Right atrium auricular region (tissue), 2 donors: Measurements from ENCODE around the gene EVI5L. TPM values are rescaled to one million over a fixed set of nuclear protein-coding genes. Genes with fewer than 3 reads are reported as not detected.
"Not testable (repeated sequence)": the region's sequence is repeated elsewhere in the genome, so short reads cannot be mapped to it uniquely, and the experiment has no call there.

ENCODE experiments used
- DNase-seq: peaks from one replicate; pipeline ENCODE4 v3.0.0-alpha.2; 2019; ENCODE audit warnings: low spot score
- H3K27ac ChIP-seq, 2 donors: fragments of 200-600 bp; sonication (generic); 1 replicate in 1 of 2; 2 replicates in 1 of 2; pipeline ENCODE4 v1.5.1; 2016 to 2019
- H3K27me3 ChIP-seq, 2 donors: fragments of 200-600 bp; sonication (generic); one replicate each; pipeline versions ENCODE4 v1.5.1 to v1.6.0; 2017 to 2019
- H3K36me3 ChIP-seq: fragments of 200-600 bp; sonication (generic); one replicate; pipeline ENCODE4 v1.5.1; 2016
- H3K4me1 ChIP-seq, 2 donors: fragments of 200-600 bp; sonication (generic); one replicate each; pipeline versions ENCODE4 v1.5.1 to v1.6.0; 2017 to 2019
- H3K4me3 ChIP-seq, 2 donors: fragments of 200-600 bp; sonication (generic); 1 replicate in 1 of 2; 2 replicates in 1 of 2; pipeline ENCODE4 v1.5.1; 2017 to 2019; ENCODE audit warnings: mild to moderate bottlenecking in 1 of 2, moderate library complexity in 1 of 2
- H3K9me3 ChIP-seq, 2 donors: fragments of 200-600 bp; sonication (generic); one replicate each; pipeline ENCODE4 v1.5.1; 2019
- total RNA-seq, 2 donors: library from RNA; depleted of rRNA; stranded (reverse); fragments of >200 nt; gene quantifications; one replicate each; pipeline ENCODE4 v1.1.0, GENCODE V29; 2016
- TF ChIP-seq, protein P1 (sequence below), 2 donors: fragments of 200-600 bp; sonication (generic); IDR thresholded peaks; one replicate each; pipeline ENCODE4 v1.5.1; 2019; ENCODE audit warnings: antibody characterized with exemption in 2 of 2

The EVI5L gene
- total RNA-seq, 2 donors from 2014 or later: 14.2 to 17.4 TPM

DNA sequence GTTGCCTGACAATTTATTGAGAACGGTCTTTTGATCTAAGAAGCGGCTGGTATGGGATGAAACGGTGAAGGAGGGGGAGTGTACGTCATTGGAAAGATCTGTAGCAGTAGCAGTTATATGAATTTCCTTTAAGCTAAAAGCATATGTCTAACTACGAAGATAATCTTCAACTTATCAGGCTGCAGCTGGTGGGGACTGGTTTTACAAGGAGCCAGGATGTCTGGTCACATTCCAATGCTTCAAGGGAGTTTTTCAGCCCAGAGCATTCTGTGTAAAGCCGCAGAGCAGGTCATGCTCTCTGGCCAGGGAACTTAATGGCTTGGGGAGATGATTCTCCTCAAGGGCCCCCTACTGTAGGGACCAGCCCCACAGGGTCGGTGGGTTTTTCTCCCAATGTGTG lies 37.7 kb upstream of the EVI5L start:
- Histone ChIP-seq H3K27me3 (peaks cover 11 to 18% of the 10 kb centered on the region in 2 donors), H3K4me3 (no peak overlapping the region), H3K9me3 (no peaks in the 10 kb centered on the region), H3K27ac (no peak overlapping the region), H3K4me1 (peaks cover 0 to 10% of the 10 kb centered on the region in 2 donors), H3K36me3 (no peaks in the 10 kb centered on the region)
- DNase-seq: no peak
- TF ChIP-seq, protein P1, sequence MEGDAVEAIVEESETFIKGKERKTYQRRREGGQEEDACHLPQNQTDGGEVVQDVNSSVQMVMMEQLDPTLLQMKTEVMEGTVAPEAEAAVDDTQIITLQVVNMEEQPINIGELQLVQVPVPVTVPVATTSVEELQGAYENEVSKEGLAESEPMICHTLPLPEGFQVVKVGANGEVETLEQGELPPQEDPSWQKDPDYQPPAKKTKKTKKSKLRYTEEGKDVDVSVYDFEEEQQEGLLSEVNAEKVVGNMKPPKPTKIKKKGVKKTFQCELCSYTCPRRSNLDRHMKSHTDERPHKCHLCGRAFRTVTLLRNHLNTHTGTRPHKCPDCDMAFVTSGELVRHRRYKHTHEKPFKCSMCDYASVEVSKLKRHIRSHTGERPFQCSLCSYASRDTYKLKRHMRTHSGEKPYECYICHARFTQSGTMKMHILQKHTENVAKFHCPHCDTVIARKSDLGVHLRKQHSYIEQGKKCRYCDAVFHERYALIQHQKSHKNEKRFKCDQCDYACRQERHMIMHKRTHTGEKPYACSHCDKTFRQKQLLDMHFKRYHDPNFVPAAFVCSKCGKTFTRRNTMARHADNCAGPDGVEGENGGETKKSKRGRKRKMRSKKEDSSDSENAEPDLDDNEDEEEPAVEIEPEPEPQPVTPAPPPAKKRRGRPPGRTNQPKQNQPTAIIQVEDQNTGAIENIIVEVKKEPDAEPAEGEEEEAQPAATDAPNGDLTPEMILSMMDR (IDR thresholded peaks at IDR 0.05): no peak

- H3K9me3 ChIP-seq, DNase-seq, H3K4me3 ChIP-seq, H3K4me1 ChIP-seq, H3K27ac ChIP-seq, H3K36me3 ChIP-seq: not testable (repeated sequence)
- peaks cover 11 to 17% of the 10 kb centered on the region in 2 donors for H3K27me3 ChIP-seq
Measured at GRCh38 chr19:7792701-7793100, 37.3 kb upstream of the EVI5L start.

DNA sequence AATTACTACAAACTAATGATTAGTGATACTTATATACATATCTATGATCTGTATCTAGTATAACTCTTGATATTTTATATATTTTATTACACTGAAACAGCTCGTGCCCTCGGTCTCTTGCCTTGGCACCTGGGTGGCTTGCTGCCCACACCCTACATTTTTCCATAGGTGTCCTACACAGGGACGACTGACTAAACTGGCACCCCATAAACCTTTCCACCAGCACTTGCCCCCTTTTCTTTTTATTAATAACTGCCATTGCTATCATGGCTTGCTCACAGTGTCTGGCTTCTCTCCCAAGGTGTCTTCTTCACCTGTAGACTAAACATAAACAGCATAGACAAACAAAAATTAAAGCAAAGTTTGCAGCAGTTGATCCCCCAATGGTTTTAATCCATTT lies 36.5 kb upstream of the EVI5L start:
- Histone ChIP-seq H3K27ac (no peak overlapping the region), H3K27me3 (peaks cover 8 to 10% of the 10 kb centered on the region in 2 donors), H3K4me1 (peaks cover 0 to 10% of the 10 kb centered on the region in 2 donors), H3K9me3 (no peaks in the 10 kb centered on the region), H3K4me3 (no peak overlapping the region), H3K36me3 (no peaks in the 10 kb centered on the region)
- DNase-seq: no peak
- TF ChIP-seq, protein P1 (IDR thresholded peaks at IDR 0.05): no peak

DNA sequence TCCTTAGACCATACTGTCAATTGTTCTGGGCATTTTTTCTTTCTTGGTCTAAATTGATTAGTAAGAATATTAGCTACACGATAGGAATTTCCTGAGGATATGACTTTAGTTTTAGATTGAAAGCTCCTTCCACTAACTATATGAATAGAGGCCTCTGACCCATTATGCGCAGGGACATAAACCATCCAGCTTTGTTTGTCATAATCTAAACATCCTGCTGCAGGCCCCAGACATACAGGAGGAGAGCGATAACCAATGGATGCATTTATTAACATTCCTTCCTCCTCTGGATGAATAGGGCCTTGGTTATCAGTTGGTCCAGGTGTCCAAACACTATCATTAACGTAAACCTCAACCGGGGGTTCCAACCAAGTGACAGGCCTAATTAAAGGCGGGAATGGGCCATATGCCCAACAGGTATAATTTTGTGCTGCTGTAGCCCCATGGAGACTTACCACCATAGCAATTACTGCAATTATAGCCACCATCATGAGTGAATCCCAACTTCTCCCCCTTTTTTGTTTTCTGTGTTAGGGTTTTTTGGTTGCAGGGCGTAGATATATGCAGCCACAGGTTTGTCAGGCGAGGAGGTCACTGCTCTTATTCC lies 34.4 kb upstream of the EVI5L start:
- Histone ChIP-seq H3K9me3 (no peaks in the 10 kb centered on the region), H3K27ac (no peak overlapping the region), H3K4me3 (no peak overlapping the region), H3K4me1 (no peaks in the 10 kb centered on the region), H3K36me3 (no peaks in the 10 kb centered on the region), H3K27me3 (no peaks in the 10 kb centered on the region)
- no peak for DNase-seq
- TF ChIP-seq, protein P1 (IDR thresholded peaks at IDR 0.05): no peak

DNA sequence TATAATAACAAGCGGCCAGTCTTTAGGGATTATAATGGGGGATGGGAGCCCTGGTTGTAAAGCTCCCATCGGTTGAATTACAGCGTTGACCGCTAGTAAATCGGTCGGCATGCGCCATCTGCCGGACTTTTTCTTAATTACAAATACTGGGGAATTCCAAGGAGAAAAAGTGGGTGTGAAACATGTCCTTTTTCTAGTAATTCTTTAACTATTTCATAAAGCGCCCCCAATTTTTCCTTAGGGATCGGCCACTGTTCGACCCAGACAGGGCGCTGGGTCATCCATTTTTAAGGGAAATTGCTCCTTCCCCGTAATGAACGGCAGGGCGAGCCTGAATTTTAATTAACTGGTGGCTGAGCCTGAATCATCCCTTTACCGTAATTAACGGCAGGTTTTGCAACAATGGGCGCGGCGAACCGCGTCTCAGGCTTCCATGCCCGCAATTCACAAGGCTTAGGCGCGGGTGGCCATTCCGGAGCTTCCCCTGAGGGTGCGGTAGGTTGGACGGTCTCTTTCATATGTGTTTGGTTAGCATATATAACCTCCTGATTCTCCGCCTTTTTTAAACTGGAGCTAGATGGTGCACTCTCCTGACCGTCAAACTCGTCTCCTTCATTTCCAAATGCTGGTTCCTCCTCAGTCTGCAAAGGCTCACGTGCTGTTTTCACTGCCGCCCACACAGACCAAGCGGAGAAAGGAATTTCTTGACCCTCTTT lies 30.2 kb upstream of the EVI5L start:
- Histone ChIP-seq H3K4me3 (peak overlapping the region in 1 of 2 donors; percentile 1), H3K9me3 (peaks cover 0 to 6% of the 10 kb centered on the region in 2 donors), H3K4me1 (no peaks in the 10 kb centered on the region), H3K27ac (no peak overlapping the region), H3K27me3 (no peaks in the 10 kb centered on the region), H3K36me3 (no peaks in the 10 kb centered on the region)
- DNase-seq: peak; percentile 73
- TF ChIP-seq, protein P1 (IDR thresholded peaks at IDR 0.05): peak; percentile 27 to 75

DNA sequence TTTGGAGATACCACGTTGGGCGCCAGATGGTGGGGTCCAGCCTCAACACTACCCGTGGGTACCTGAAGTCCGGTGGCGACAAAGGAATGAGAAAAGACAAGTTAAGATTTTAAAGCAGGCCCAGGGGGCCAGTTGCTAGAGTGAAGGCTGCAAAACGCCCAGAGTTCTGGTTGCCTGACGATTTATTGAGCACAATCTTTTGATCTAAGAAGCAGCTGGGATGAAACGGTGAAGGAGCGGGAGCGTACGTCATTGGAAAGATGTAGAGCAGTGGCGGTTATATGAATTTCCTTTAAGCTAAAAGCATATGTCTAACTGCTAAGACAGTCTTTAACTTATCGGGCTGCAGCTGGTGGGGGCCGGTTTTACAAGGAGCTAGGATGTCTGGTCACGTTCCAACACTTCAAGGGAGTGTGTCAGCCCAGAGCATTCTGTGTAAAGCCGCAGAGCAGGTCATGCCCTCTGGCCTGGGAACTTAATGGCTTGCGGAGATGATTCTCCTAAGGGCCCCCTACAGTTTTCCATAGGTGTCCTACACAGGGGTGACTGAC lies 28.9 kb upstream of the EVI5L start:
- Histone ChIP-seq H3K4me1 (no peaks in the 10 kb centered on the region), H3K36me3 (no peaks in the 10 kb centered on the region), H3K27me3 (no peaks in the 10 kb centered on the region), H3K4me3 (no peak overlapping the region), H3K27ac (no peak overlapping the region), H3K9me3 (peaks cover 0 to 6% of the 10 kb centered on the region in 2 donors)
- DNase-seq: no peak
- TF ChIP-seq, protein P1 (IDR thresholded peaks at IDR 0.05): no peak
